SK-N-SH (cell line): ENCODE data around the gene G3BP1. TPM values are rescaled to one million over a fixed set of nuclear protein-coding genes. Genes with fewer than 3 reads are reported as not detected.

Source experiments
- CTCF ChIA-PET: fragments of 300-600, 350-600 bp; formaldehyde crosslinking; extraction: SDS; loops from one replicate; lab custom pipeline; 2021; lab: Yijun Ruan, JAX
- POLR2A ChIA-PET: fragments of 350-600 bp; sonication (Branson Sonifier 250); formaldehyde crosslinking; extraction: SDS; loops from one replicate; lab custom pipeline; 2020; ENCODE audit warnings: antibody characterized with exemption, inconsistent platforms; lab: Yijun Ruan, JAX
- DNase-seq: peaks from one replicate; pipeline ENCODE4 v3.0.0; 2012
- H2AFZ ChIP-seq: fragments of 200-600 bp; sonication (generic); 2 replicates; pipeline ENCODE4 v1.8.1; 2016; ENCODE audit warnings: antibody characterized with exemption, mild to moderate bottlenecking, low read depth
- H3F3A ChIP-seq: fragments of 200-600 bp; sonication (generic); replicated peaks from 2 replicates; pipeline ENCODE3; 2016; ENCODE audit warnings: antibody characterized with exemption, mild to moderate bottlenecking; ENCODE audit not compliant: insufficient read depth
- H3K27ac ChIP-seq, 2 experiments: fragments of 200-500 bp in 1 of 2; fragments of 200-600 bp in 1 of 2; sonication (Bioruptor generic) in 1 of 2; sonication (generic), shearing (Covaris generic) in 1 of 2; 2 replicates each; pipeline versions ENCODE4 v1.5.1 to v1.6.1; 2014 to 2016; ENCODE audit warnings: low read depth in 2 of 2, inconsistent platforms in 1 of 2, low read length in 1 of 2, mild to moderate bottlenecking in 1 of 2, mixed read lengths in 1 of 2
- H3K27me3 ChIP-seq: fragments of 200-600 bp; sonication (generic), shearing (Covaris generic); 2 replicates; pipeline ENCODE4 v1.6.1; 2016; ENCODE audit warnings: mixed run types; ENCODE audit not compliant: insufficient read depth
- H3K36me3 ChIP-seq, 2 experiments: fragments of 200-500 bp in 1 of 2; fragments of 200-600 bp in 1 of 2; sonication (Bioruptor generic) in 1 of 2; sonication (generic) in 1 of 2; replicated peaks in 1 of 2; 2 replicates each; pipeline versions ENCODE3 to v1.5.1; 2014 to 2016; ENCODE audit warnings: low read length in 1 of 2, mild to moderate bottlenecking in 1 of 2; ENCODE audit not compliant: insufficient read depth in 2 of 2, control insufficient read depth in 1 of 2
- H3K4me1 ChIP-seq, 2 experiments: fragments of 200-500 bp in 1 of 2; fragments of 200-600 bp in 1 of 2; sonication (Bioruptor generic) in 1 of 2; sonication (generic), shearing (Covaris generic) in 1 of 2; 2 replicates each; pipeline versions ENCODE4 v1.5.1 to v1.6.1; 2014 to 2016; ENCODE audit warnings: low read depth in 1 of 2, low read length in 1 of 2, mixed run types in 1 of 2; ENCODE audit not compliant: insufficient read depth in 2 of 2, control insufficient read depth in 1 of 2
- H3K4me2 ChIP-seq: fragments of 200-600 bp; sonication (generic), shearing (Covaris generic); 2 replicates; pipeline ENCODE4 v1.6.1; 2017; ENCODE audit warnings: mixed run types
- H3K4me3 ChIP-seq, 2 experiments: fragments of 200-500 bp in 1 of 2; fragments of 200-600 bp in 1 of 2; sonication (Bioruptor generic) in 1 of 2; sonication (generic), shearing (Covaris generic) in 1 of 2; 2 replicates each; pipeline versions ENCODE4 v1.5.1 to v1.8.1; 2014 to 2016; ENCODE audit warnings: low read depth in 2 of 2, inconsistent platforms in 1 of 2, low read length in 1 of 2, mild to moderate bottlenecking in 1 of 2, mixed read lengths in 1 of 2, moderate library complexity in 1 of 2
- H3K79me2 ChIP-seq: fragments of 200-600 bp; sonication (generic); 2 replicates; pipeline ENCODE4 v1.8.1; 2017; ENCODE audit warnings: mild to moderate bottlenecking; ENCODE audit not compliant: insufficient read depth
- H3K9ac ChIP-seq: fragments of 200-600 bp; sonication (generic); 2 replicates; pipeline ENCODE4 v1.6.1; 2017; ENCODE audit warnings: mixed run types
- H3K9me2 ChIP-seq: fragments of 200-600 bp; sonication (generic); 2 replicates; pipeline ENCODE4 v1.6.1; 2017; ENCODE audit warnings: mixed run types
- H3K9me3 ChIP-seq: fragments of 200-600 bp; sonication (generic); 2 replicates; pipeline ENCODE4 v1.6.1; 2017; ENCODE audit warnings: mixed run types, mild to moderate bottlenecking, moderate library complexity
- H4K20me1 ChIP-seq: fragments of 200-600 bp; sonication (generic); 2 replicates; pipeline ENCODE4 v1.6.1; 2017; ENCODE audit warnings: mild to moderate bottlenecking, mixed run types; ENCODE audit not compliant: insufficient read depth
- EP300 ChIP-seq, 2 experiments: IDR thresholded peaks; 2 replicates each; pipeline versions ENCODE4 v1.4.0 to v1.6.1; 2012; ENCODE audit warnings: borderline replicate concordance in 1 of 2, low read depth in 1 of 2, low read length in 1 of 2
- FOXJ3 ChIP-seq: sonication (generic); formaldehyde crosslinking; IDR thresholded peaks from 2 replicates; pipeline ENCODE4 v1.5.1; 2020; ENCODE audit warnings: mild to moderate bottlenecking, missing genetic modification reagents
- JUND ChIP-seq: IDR thresholded peaks from 2 replicates; pipeline ENCODE4 v1.4.0; 2012
- MAX ChIP-seq: IDR thresholded peaks from 2 replicates; pipeline ENCODE4 v1.4.0; 2012; ENCODE audit warnings: low read depth
- MXI1 ChIP-seq: IDR thresholded peaks from 2 replicates; pipeline ENCODE4 v1.6.1; 2012; ENCODE audit warnings: mild to moderate bottlenecking, low read depth, low read length, improper control_type of control experiment
- RAD21 ChIP-seq: IDR thresholded peaks from 2 replicates; pipeline ENCODE4 v1.6.1; 2012; ENCODE audit warnings: mild to moderate bottlenecking, low read length
- REST ChIP-seq: IDR thresholded peaks from 2 replicates; pipeline ENCODE4 v1.6.1; 2012; ENCODE audit warnings: mild to moderate bottlenecking, low read depth, low read length, moderate library complexity
- RFX5 ChIP-seq: IDR thresholded peaks from 2 replicates; pipeline ENCODE4 v1.6.1; 2012; ENCODE audit warnings: mild to moderate bottlenecking, improper control_type of control experiment, low read length
- TEAD4 ChIP-seq: IDR thresholded peaks from 2 replicates; pipeline ENCODE4 v1.4.0; 2012; ENCODE audit warnings: mild to moderate bottlenecking, borderline replicate concordance; ENCODE audit not compliant: insufficient read depth
- USF2 ChIP-seq: fragments of 150-350 bp; IDR thresholded peaks from 2 replicates; pipeline ENCODE4 v1.6.1; 2017; ENCODE audit warnings: antibody characterized with exemption, low read length, low read depth, borderline replicate concordance
- YY1 ChIP-seq: IDR thresholded peaks from 2 replicates; pipeline ENCODE4 v1.4.0; 2012; ENCODE audit warnings: low read depth, mild to moderate bottlenecking
- ZBTB33 ChIP-seq: IDR thresholded peaks from 2 replicates; pipeline ENCODE4 v1.4.0; 2012; ENCODE audit warnings: low read depth, borderline replicate concordance
- WGBS: methylation state at CpG from one replicate; pipeline ENCODE4 v1.1.6; 2017; ENCODE audit warnings: low lambda C conversion rate; 5-methylcytosine and 5-hydroxymethylcytosine counted together
- polyA plus RNA-seq, 3 experiments: library from polyadenylated mRNA; depleted of rRNA; stranded (reverse); fragments of >200 nt; gene quantifications; 2 replicates each; pipeline ENCODE4 v1.2.3, GENCODE V29; 2012

The G3BP1 gene
- polyA plus RNA-seq, 1 of the 3 experiments (the other 2 are of a cell fraction), result 21.7 TPM

- TF ChIP-seq REST, result no peak
- TF ChIP-seq EP300 (IDR thresholded peaks at IDR 0.05; ENCODE audit: borderline replicate concordance in 1 of 2, low read depth in 1 of 2, low read length in 1 of 2), result peak in 1 of 2 experiments; percentile 3; a peak in 1 of 4 replicates
- no peak for TF ChIP-seq FOXJ3
- no peak for TF ChIP-seq YY1
- peak; percentile 2 for TF ChIP-seq JUND
- TF ChIP-seq RAD21, result no peak
- TF ChIP-seq RFX5, result no peak
- TF ChIP-seq MAX, result peak; percentile 2; the same call in 1 of the 2 replicates
- no peak for TF ChIP-seq ZBTB33
- no peak for TF ChIP-seq MXI1
- no peak for TF ChIP-seq USF2
- TF ChIP-seq TEAD4, result no peak
Observed at GRCh38 chr5:151734064-151734408, 37.7 kb upstream of the G3BP1 start (continued).

GRCh38 chr5:151735646-151736045, 36.1 kb upstream of the G3BP1 start:
- Histone ChIP-seq H3K27me3 (no peaks in the 10 kb centered on the region), H3K36me3 (peaks cover 0 to 4% of the 10 kb centered on the region in 2 experiments), H3K9me3 (no peaks in the 10 kb centered on the region), H3K9ac (no peak overlapping the region), H3K4me3 (no peak overlapping the region), H3K9me2 (no peaks in the 10 kb centered on the region), H3K4me1 (peaks cover 13 to 20% of the 10 kb centered on the region in 2 experiments; a peak in 3 of 4 replicates), H2AFZ (no peak overlapping the region), H3F3A (peaks cover 42% of the 10 kb centered on the region)
- CTCF ChIA-PET, result interaction anchor here (1.5 to 17.0 kb wide), 4 partner anchors 36 to 81 kb away, joined by 5 to 375 read pairs (median 126); partner anchors contain the start of gene G3BP1
- DNase-seq, result no peak
- 90% methylated on average over 1 of the region's 1 CpG for WGBS
- TF ChIP-seq FOXJ3, result no peak
- TF ChIP-seq JUND, result no peak
- TF ChIP-seq EP300 (IDR thresholded peaks at IDR 0.05; ENCODE audit: borderline replicate concordance in 1 of 2, low read depth in 1 of 2, low read length in 1 of 2), result no peak
- TF ChIP-seq, all 33 proteins: peak for 0
- Histone ChIP-seq H3K27ac (no peak overlapping the region), H3K4me2 (no peak overlapping the region), H4K20me1 (no peaks in the 10 kb centered on the region), H3K79me2 (no peaks in the 10 kb centered on the region; the same call in 1 of the 2 replicates)
- POLR2A ChIA-PET, result no interaction called here
